Measurements from ENCODE around the gene TPM3.

DNA sequence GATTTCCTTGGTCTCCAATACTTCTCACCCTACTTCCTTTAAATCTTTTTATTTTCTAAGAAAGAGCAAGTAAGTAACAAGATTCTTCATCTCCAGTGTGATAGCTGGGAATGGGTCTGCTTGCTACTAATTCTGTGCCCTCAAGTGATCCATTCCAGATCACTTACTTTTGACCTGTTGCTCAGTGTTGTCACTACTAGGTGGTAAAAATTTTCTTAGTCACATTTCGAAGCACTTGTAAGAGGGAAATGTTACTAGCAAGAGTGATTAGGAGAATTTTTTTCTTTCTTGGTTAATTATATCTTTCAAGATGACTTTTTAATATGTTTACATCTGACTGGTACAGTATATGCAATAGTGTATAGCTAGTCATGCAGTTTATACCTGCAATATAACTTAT is 31.0 kb upstream of the TPM3 start:
- TF ChIP-seq CTCF (IDR thresholded peaks at IDR 0.05 in 8 of 11, conservative IDR thresholded peaks at IDR 0.05 in 3 of 11) (no peak), POLR2AphosphoS5 (IDR thresholded peaks at IDR 0.05) (no peak), POLR2A (IDR thresholded peaks at IDR 0.05) (no peak)
